ENCODE results near the gene CFAP410. TPM values are rescaled to one million over a fixed set of nuclear protein-coding genes. Genes with fewer than 3 reads are reported as not detected.

Gene CFAP410
- total RNA-seq, 1 donor from 2014 or later = 23.4 TPM

- no peak for DNase-seq (ENCODE audit: extremely low spot score, unreplicated experiment)
- no peaks in the 10 kb centered on the region for H3K4me1 Mint-ChIP-seq (ENCODE audit: unreplicated experiment)
- H3K36me3 Mint-ChIP-seq (ENCODE audit: unreplicated experiment) = no peaks in the 10 kb centered on the region
- TF ChIP-seq, protein P1, sequence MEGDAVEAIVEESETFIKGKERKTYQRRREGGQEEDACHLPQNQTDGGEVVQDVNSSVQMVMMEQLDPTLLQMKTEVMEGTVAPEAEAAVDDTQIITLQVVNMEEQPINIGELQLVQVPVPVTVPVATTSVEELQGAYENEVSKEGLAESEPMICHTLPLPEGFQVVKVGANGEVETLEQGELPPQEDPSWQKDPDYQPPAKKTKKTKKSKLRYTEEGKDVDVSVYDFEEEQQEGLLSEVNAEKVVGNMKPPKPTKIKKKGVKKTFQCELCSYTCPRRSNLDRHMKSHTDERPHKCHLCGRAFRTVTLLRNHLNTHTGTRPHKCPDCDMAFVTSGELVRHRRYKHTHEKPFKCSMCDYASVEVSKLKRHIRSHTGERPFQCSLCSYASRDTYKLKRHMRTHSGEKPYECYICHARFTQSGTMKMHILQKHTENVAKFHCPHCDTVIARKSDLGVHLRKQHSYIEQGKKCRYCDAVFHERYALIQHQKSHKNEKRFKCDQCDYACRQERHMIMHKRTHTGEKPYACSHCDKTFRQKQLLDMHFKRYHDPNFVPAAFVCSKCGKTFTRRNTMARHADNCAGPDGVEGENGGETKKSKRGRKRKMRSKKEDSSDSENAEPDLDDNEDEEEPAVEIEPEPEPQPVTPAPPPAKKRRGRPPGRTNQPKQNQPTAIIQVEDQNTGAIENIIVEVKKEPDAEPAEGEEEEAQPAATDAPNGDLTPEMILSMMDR (IDR thresholded peaks at IDR 0.05) = no peak
- H3K27ac Mint-ChIP-seq (ENCODE audit: unreplicated experiment) = no peak overlapping the region
- no peaks in the 10 kb centered on the region for H3K9me3 Mint-ChIP-seq (ENCODE audit: unreplicated experiment)
- no peak overlapping the region for H3K4me3 Mint-ChIP-seq (ENCODE audit: unreplicated experiment)
- H3K27me3 Mint-ChIP-seq (ENCODE audit: unreplicated experiment) = no peaks in the 10 kb centered on the region
Measured at GRCh38 chr21:44329971-44330681, 9.1 kb downstream of the CFAP410 start.

DNA sequence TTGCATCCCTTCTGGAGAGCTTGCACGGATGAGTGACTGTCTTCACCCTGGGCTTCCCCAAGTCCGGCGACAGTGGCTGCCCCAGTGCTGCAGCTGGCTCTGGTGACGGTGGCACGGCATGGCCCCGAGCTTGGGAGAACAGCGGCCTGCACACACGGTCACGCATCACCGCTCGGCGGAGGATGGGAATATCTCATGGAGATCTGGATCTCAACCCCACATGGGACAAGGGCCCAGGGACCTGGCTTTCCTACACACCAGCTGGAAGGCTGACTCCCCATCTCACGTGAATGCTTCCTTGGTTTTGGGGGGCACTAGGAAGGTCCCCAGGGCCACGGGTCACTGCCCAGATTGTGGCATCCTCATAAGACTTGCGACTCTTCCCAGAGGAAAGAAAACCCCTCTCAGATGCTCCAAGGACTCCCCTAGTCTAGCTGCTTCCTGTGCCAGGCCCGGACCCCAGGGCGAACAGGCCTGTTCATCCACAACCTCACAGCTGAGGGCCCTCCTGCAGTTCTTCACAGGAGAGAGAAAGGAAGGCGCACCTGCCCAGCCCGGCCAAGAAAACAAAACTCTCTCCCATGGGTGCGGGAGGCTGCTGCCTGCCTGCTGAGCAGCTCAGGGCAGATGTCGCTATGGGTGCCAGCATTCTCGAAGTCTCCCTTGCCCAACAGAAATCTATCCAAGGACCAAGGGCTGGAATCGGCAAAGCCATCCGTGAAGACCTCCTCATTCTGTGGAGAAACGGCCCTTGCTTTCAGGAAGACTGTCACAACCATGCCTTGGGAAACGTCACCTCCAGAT is 9.9 kb downstream of the CFAP410 start:
- TF ChIP-seq, protein P1 (IDR thresholded peaks at IDR 0.05) = no peak
- no peak overlapping the region for H3K27ac Mint-ChIP-seq (ENCODE audit: unreplicated experiment)
- H3K9me3 Mint-ChIP-seq (ENCODE audit: unreplicated experiment) = no peaks in the 10 kb centered on the region
- no peak overlapping the region for H3K4me3 Mint-ChIP-seq (ENCODE audit: unreplicated experiment)
- H3K36me3 Mint-ChIP-seq (ENCODE audit: unreplicated experiment) = no peaks in the 10 kb centered on the region
- no peaks in the 10 kb centered on the region for H3K4me1 Mint-ChIP-seq (ENCODE audit: unreplicated experiment)
- no peak for DNase-seq (ENCODE audit: extremely low spot score, unreplicated experiment)
- no peaks in the 10 kb centered on the region for H3K27me3 Mint-ChIP-seq (ENCODE audit: unreplicated experiment)

DNA sequence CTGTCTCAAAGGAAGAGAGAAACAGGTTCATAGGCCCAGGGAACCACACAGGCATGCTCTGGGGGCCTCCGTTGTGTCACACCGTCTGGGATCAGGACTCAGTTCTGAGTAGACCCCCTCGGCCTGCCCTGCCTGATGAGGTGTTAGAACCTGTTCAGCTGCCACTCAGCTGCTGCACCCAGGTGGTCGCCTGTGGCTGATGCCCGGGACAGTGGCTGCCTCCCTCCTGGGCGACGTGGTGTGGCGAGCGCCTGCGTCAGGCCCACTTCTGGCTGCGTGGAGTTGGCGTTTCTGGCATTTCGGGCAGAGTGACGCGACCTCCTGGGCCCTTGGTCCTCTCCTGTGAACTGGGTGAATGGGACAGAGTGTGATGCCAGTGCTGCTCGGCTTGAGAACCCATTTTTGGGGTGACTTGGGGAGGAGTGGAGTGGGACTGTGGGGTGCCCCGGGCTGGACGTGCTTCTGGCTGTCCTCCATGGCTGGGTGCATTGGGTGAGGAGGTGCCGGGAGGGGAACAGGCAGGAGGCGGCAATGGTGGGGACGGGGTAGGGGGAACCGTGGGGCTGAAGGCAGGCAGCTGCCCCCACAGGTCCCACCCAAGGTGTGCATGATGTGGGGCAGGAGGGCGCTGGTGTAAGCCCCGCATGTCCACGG is 10.8 kb downstream of the CFAP410 start:
- Mint-ChIP-seq H3K36me3 (ENCODE audit: unreplicated experiment) (no peaks in the 10 kb centered on the region), H3K9me3 (ENCODE audit: unreplicated experiment) (no peaks in the 10 kb centered on the region), H3K4me3 (ENCODE audit: unreplicated experiment) (no peak overlapping the region), H3K27me3 (ENCODE audit: unreplicated experiment) (no peaks in the 10 kb centered on the region), H3K4me1 (ENCODE audit: unreplicated experiment) (no peaks in the 10 kb centered on the region), H3K27ac (ENCODE audit: unreplicated experiment) (no peak overlapping the region)
- TF ChIP-seq, protein P1 (IDR thresholded peaks at IDR 0.05) = no peak
- no peak for DNase-seq (ENCODE audit: extremely low spot score, unreplicated experiment)

DNA sequence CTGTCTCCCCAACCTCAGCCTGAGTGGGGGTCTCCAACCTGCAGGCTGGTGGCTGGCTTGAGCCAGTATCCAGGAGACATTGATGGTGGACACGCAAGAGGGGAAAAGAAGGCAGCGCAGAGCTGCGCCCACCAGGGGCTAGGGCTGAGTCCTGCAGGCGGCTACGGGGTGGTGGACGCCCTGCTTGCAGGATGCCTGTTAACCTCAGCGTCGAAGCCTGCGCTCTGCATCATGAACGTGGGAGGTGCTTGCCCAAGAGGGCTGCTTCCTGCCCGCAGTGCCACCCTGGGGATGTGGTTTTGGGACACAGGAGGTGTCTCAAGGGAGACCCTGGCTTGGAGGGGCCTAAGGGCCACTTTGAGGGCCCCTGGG is 11.6 kb downstream of the CFAP410 start:
- Mint-ChIP-seq H3K9me3 (ENCODE audit: unreplicated experiment) (no peaks in the 10 kb centered on the region), H3K4me1 (ENCODE audit: unreplicated experiment) (no peaks in the 10 kb centered on the region), H3K36me3 (ENCODE audit: unreplicated experiment) (peaks cover 3% of the 10 kb centered on the region), H3K4me3 (ENCODE audit: unreplicated experiment) (no peak overlapping the region), H3K27ac (ENCODE audit: unreplicated experiment) (no peak overlapping the region), H3K27me3 (ENCODE audit: unreplicated experiment) (no peaks in the 10 kb centered on the region)
- DNase-seq (ENCODE audit: extremely low spot score, unreplicated experiment) = no peak
- TF ChIP-seq, protein P1 (IDR thresholded peaks at IDR 0.05) = no peak
